ENCODE results near the gene KIRREL1.

The KIRREL1 gene

DNA sequence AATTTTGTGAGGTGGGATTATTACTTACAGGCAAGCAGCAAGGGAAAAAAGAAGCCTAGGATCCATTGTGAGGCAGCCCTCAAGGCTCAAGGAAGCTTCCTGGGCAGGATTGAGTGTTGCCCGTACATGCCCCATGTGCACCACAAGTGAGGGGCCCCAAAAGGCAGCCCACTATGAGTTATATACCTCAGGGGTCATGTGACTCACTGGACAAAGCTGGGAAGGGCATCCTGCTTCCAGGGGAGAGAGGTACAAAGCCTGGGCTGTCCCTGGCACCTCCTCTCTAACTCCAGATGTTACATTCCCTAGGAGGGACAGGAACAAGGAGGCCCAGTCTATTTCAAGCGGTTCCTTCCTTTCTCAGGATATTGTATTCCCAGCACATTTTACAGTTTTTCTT lies 153.3 kb downstream of the KIRREL1 start:
- TF ChIP-seq, protein P1, sequence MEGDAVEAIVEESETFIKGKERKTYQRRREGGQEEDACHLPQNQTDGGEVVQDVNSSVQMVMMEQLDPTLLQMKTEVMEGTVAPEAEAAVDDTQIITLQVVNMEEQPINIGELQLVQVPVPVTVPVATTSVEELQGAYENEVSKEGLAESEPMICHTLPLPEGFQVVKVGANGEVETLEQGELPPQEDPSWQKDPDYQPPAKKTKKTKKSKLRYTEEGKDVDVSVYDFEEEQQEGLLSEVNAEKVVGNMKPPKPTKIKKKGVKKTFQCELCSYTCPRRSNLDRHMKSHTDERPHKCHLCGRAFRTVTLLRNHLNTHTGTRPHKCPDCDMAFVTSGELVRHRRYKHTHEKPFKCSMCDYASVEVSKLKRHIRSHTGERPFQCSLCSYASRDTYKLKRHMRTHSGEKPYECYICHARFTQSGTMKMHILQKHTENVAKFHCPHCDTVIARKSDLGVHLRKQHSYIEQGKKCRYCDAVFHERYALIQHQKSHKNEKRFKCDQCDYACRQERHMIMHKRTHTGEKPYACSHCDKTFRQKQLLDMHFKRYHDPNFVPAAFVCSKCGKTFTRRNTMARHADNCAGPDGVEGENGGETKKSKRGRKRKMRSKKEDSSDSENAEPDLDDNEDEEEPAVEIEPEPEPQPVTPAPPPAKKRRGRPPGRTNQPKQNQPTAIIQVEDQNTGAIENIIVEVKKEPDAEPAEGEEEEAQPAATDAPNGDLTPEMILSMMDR (IDR thresholded peaks at IDR 0.05) = no peak

DNA sequence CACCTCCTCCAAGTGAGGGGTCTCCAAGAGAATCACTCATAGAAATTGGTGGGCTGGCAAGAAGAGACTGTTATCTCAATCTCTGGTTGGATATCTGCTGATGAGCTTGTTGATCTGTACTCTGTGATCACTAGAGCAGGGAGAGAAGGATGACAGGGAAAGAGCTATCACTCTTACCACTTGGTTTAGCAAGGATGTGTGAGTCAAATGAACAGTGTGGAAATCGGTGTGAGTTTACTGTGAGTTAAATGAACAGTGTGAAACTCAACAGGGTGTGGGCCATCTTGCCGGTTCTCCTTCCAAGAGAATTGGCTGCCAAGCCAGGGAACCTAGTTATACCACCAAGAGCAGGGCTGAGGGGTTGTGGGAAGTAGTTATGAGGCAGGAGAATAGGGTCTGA lies 154.0 kb downstream of the KIRREL1 start:
- TF ChIP-seq, protein P1 (IDR thresholded peaks at IDR 0.05) = no peak

DNA sequence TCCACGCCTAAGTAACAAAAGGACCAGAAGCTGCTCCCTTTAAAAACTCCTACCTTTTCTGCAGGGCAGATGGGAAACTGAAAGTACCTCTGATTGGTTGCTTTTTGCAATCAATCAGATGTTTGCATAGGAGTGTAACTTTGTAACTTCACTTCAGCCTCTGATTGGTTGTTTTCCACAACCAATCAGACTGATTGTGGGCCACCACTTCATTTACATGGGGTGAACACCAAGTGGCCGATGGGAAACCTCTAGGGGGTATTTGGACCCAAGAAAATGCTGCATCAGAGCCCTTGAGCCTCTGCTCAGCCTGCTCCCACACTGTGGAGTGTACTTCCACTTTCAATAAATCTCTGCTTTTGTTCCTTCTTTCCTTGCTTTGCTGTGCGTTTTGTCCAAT lies 154.4 kb downstream of the KIRREL1 start:
- TF ChIP-seq, protein P1 (IDR thresholded peaks at IDR 0.05) = no peak

DNA sequence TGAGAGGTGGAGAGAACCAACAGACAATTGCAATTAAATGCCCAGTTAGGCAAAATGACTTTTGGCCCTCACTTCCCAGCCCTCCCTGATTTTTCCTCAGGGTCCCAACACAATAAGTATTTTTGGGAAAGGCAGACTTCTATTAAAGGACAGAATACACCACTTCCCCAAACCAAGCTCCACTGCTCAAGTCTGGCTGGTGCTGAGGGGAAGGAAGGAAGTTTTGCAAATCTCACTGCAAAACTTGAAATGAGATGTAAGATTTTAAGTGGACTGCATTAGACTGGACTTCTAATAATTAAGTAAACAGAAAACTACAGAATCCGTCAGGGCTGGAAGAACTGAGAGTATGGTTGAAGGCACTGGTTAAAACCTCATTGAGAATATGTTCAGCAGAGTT lies 155.0 kb downstream of the KIRREL1 start:
- TF ChIP-seq, protein P1 (IDR thresholded peaks at IDR 0.05) = no peak

DNA sequence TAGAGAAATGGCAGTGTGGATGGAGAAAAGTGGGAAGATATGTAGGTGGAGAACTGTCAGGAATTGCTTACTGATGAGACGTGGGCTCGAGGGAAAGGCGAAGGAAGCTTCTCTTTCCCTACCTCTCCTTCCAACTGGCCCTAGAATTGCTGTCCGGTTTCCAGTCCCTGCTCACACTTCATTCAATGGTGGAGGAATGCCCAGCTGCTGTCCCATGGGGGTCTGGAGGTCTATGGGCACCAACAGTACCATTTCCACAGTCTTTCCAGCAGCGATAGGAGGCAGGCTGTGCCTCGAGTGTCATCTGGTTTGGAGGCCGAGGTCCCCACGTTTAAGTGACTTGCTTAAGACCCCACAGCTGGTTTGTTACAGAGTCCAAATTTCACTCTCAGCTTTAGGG lies 155.7 kb downstream of the KIRREL1 start:
- TF ChIP-seq, protein P1 (IDR thresholded peaks at IDR 0.05) = no peak
